ENCODE results near the gene FOXD2. TPM values are rescaled to one million over a fixed set of nuclear protein-coding genes. Genes with fewer than 3 reads are reported as not detected.
A peak's percentile ranks its signal among the peaks of the same experiment; 100 is the strongest.

Gene FOXD2
- total RNA-seq, 1 experiment from 2014 or later: 0.07 TPM

DNA sequence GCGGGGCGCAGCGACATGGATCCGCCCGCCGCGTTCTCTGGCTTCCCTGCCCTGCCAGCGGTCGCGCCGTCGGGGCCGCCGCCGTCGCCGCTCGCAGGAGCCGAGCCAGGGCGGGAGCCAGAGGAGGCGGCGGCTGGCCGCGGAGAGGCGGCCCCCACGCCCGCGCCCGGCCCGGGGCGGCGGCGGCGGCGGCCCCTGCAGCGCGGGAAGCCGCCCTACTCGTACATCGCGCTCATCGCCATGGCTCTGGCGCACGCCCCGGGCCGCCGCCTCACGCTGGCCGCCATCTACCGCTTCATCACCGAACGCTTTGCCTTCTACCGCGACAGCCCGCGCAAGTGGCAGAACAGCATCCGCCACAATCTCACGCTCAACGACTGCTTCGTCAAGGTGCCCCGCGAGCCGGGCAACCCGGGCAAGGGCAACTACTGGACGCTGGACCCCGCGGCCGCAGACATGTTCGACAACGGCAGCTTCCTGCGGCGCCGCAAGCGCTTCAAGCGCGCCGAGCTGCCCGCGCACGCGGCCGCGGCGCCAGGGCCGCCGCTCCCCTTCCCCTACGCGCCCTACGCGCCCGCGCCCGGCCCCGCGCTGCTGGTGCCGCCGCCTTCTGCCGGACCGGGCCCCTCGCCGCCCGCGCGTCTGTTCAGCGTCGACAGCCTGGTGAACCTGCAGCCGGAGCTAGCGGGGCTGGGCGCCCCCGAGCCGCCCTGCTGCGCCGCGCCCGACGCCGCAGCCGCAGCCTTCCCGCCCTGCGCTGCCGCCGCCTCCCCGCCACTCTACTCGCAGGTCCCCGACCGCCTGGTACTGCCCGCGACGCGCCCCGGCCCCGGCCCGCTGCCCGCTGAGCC, 21.3 kb upstream of the FOXD2 start:
- H3K36me3 Mint-ChIP-seq: no peaks in the 10 kb centered on the region
- H3K27me3 Mint-ChIP-seq (ENCODE audit: low read depth): peaks cover 83% of the 10 kb centered on the region
- peaks cover 8% of the 10 kb centered on the region for H3K4me1 Mint-ChIP-seq
- TF ChIP-seq, protein P1, sequence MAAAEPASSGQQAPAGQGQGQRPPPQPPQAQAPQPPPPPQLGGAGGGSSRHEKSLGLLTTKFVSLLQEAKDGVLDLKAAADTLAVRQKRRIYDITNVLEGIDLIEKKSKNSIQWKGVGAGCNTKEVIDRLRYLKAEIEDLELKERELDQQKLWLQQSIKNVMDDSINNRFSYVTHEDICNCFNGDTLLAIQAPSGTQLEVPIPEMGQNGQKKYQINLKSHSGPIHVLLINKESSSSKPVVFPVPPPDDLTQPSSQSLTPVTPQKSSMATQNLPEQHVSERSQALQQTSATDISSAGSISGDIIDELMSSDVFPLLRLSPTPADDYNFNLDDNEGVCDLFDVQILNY (CRISPR knock-in tag; IDR thresholded peaks at IDR 0.05): peak; percentile 55; the same call in 1 of the 2 replicates
- TF ChIP-seq FOXP1 (CRISPR knock-in tag; IDR thresholded peaks at IDR 0.05; ENCODE audit: borderline replicate concordance): no peak
- TF ChIP-seq, protein P2, sequence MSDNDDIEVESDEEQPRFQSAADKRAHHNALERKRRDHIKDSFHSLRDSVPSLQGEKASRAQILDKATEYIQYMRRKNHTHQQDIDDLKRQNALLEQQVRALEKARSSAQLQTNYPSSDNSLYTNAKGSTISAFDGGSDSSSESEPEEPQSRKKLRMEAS (CRISPR knock-in tag; IDR thresholded peaks at IDR 0.05): peak; percentile 49; the same call in 1 of the 2 replicates
- H3K4me3 Mint-ChIP-seq: peak overlapping the region; percentile 68
- DNase-seq (ENCODE audit: low spot score) (no peak), ATAC-seq (peak; percentile 46)
- CTCF ChIA-PET: interaction anchor here (2.0 to 4.7 kb wide), 3 partner anchors 20 to 309 kb away, joined by 6 to 24 read pairs (median 7); partner anchors contain the start of gene FOXD2
- POLR2A ChIA-PET: no interaction called here
- no peaks in the 10 kb centered on the region for H3K9me3 Mint-ChIP-seq
- no peak overlapping the region for H3K27ac Mint-ChIP-seq

DNA sequence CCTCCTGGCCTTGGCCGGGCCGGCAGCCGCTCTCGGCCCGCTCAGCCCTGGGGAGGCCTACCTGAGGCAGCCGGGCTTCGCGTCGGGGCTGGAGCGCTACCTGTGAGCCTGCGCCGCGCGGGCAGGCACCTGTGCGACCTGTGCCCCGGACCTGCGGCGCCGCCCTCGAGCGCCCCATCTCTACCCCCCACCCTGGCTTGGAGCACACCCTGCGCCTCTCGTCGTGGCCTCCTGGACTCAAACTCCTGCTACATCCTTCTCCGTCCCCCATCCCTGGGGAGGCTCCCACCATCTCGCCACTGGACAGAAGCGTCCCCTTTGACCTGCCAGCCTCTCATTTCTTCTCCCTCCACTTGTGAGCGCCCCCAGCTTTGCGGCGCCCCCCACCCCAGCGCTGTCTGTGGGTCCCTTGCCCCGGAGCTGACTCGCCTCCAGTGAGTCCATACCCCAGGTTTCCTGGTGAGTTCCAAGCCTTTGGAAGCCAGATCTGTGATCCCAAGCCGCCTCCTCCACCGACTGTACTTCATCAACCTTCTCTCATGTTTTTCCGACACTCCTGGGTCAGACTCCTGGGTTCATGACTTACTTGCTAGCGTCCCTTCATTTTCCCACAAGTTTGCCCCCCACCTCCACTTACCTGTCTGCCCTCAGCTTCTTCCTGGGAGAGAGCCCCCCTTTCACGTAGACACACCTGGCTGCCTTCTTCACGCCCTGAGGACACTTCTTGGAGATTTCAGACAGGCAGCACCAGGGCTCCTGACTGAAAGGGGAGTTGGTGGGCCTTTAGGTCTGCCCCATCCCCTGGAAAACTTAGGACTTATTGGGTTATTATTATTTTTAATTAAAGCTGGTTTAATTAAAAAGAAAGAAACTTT, 20.4 kb upstream of the FOXD2 start:
- POLR2A ChIA-PET: no interaction called here
- CTCF ChIA-PET: interaction anchor here (2.0 to 8.7 kb wide), 5 partner anchors 15 to 309 kb away, joined by 6 to 109 read pairs (median 18); partner anchors contain the start of gene FOXD2
- H3K36me3 Mint-ChIP-seq: no peaks in the 10 kb centered on the region
- peak overlapping the region; percentile 66 for H3K4me3 Mint-ChIP-seq
- ATAC-seq (peak; percentile 50), DNase-seq (ENCODE audit: low spot score) (no peak)
- H3K27me3 Mint-ChIP-seq (ENCODE audit: low read depth): peaks cover 90% of the 10 kb centered on the region
- no peak overlapping the region for H3K27ac Mint-ChIP-seq
- H3K4me1 Mint-ChIP-seq: peaks cover 8% of the 10 kb centered on the region
- no peaks in the 10 kb centered on the region for H3K9me3 Mint-ChIP-seq
- TF ChIP-seq KAT7 (CRISPR knock-in tag; IDR thresholded peaks at IDR 0.05; ENCODE audit: borderline replicate concordance): no peak
- TF ChIP-seq, protein P3, sequence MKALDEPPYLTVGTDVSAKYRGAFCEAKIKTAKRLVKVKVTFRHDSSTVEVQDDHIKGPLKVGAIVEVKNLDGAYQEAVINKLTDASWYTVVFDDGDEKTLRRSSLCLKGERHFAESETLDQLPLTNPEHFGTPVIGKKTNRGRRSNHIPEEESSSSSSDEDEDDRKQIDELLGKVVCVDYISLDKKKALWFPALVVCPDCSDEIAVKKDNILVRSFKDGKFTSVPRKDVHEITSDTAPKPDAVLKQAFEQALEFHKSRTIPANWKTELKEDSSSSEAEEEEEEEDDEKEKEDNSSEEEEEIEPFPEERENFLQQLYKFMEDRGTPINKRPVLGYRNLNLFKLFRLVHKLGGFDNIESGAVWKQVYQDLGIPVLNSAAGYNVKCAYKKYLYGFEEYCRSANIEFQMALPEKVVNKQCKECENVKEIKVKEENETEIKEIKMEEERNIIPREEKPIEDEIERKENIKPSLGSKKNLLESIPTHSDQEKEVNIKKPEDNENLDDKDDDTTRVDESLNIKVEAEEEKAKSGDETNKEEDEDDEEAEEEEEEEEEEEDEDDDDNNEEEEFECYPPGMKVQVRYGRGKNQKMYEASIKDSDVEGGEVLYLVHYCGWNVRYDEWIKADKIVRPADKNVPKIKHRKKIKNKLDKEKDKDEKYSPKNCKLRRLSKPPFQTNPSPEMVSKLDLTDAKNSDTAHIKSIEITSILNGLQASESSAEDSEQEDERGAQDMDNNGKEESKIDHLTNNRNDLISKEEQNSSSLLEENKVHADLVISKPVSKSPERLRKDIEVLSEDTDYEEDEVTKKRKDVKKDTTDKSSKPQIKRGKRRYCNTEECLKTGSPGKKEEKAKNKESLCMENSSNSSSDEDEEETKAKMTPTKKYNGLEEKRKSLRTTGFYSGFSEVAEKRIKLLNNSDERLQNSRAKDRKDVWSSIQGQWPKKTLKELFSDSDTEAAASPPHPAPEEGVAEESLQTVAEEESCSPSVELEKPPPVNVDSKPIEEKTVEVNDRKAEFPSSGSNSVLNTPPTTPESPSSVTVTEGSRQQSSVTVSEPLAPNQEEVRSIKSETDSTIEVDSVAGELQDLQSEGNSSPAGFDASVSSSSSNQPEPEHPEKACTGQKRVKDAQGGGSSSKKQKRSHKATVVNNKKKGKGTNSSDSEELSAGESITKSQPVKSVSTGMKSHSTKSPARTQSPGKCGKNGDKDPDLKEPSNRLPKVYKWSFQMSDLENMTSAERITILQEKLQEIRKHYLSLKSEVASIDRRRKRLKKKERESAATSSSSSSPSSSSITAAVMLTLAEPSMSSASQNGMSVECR (CRISPR knock-in tag; IDR thresholded peaks at IDR 0.05; ENCODE audit: borderline replicate concordance): no peak
- TF ChIP-seq, protein P4, sequence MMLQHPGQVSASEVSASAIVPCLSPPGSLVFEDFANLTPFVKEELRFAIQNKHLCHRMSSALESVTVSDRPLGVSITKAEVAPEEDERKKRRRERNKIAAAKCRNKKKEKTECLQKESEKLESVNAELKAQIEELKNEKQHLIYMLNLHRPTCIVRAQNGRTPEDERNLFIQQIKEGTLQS (CRISPR knock-in tag; conservative IDR thresholded peaks at IDR 0.05): no peak
- TF ChIP-seq NFE2L1 (CRISPR knock-in tag; IDR thresholded peaks at IDR 0.05): no peak
- TF ChIP-seq, protein P1 (CRISPR knock-in tag; IDR thresholded peaks at IDR 0.05): peak; percentile 12; the same call in 1 of the 2 replicates
- no peak for TF ChIP-seq PRRX2 (CRISPR knock-in tag; IDR thresholded peaks at IDR 0.05)
- TF ChIP-seq, protein P5, sequence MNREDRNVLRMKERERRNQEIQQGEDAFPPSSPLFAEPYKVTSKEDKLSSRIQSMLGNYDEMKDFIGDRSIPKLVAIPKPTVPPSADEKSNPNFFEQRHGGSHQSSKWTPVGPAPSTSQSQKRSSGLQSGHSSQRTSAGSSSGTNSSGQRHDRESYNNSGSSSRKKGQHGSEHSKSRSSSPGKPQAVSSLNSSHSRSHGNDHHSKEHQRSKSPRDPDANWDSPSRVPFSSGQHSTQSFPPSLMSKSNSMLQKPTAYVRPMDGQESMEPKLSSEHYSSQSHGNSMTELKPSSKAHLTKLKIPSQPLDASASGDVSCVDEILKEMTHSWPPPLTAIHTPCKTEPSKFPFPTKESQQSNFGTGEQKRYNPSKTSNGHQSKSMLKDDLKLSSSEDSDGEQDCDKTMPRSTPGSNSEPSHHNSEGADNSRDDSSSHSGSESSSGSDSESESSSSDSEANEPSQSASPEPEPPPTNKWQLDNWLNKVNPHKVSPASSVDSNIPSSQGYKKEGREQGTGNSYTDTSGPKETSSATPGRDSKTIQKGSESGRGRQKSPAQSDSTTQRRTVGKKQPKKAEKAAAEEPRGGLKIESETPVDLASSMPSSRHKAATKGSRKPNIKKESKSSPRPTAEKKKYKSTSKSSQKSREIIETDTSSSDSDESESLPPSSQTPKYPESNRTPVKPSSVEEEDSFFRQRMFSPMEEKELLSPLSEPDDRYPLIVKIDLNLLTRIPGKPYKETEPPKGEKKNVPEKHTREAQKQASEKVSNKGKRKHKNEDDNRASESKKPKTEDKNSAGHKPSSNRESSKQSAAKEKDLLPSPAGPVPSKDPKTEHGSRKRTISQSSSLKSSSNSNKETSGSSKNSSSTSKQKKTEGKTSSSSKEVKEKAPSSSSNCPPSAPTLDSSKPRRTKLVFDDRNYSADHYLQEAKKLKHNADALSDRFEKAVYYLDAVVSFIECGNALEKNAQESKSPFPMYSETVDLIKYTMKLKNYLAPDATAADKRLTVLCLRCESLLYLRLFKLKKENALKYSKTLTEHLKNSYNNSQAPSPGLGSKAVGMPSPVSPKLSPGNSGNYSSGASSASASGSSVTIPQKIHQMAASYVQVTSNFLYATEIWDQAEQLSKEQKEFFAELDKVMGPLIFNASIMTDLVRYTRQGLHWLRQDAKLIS (CRISPR knock-in tag; IDR thresholded peaks at IDR 0.05; ENCODE audit: borderline replicate concordance): no peak
- TF ChIP-seq, protein P6, sequence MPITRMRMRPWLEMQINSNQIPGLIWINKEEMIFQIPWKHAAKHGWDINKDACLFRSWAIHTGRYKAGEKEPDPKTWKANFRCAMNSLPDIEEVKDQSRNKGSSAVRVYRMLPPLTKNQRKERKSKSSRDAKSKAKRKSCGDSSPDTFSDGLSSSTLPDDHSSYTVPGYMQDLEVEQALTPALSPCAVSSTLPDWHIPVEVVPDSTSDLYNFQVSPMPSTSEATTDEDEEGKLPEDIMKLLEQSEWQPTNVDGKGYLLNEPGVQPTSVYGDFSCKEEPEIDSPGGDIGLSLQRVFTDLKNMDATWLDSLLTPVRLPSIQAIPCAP (CRISPR knock-in tag; IDR thresholded peaks at IDR 0.05): 0 out of 2 replicates have a peak, but pooled peaks have one; percentile 33
- TF ChIP-seq TEAD4 (CRISPR knock-in tag; IDR thresholded peaks at IDR 0.05): no peak
- TF ChIP-seq HMGA2 (CRISPR knock-in tag; IDR thresholded peaks at IDR 0.05): no peak
- TF ChIP-seq SMAD3 (CRISPR knock-in tag; IDR thresholded peaks at IDR 0.05; ENCODE audit: borderline replicate concordance): no peak
- TF ChIP-seq ZNF423 (CRISPR knock-in tag; IDR thresholded peaks at IDR 0.05): no peak
- TF ChIP-seq CREB1 (CRISPR knock-in tag; IDR thresholded peaks at IDR 0.05): no peak

All from WTC11 (cell line).